Endodermal cell (in vitro differentiated cells): ENCODE measurements around the gene C1orf174. TPM values are rescaled to one million over a fixed set of nuclear protein-coding genes. Genes with fewer than 3 reads are reported as not detected.

ENCODE experiments used
- DNase-seq: peaks from one replicate; pipeline ENCODE4 v3.0.0-alpha.2; 2017
- H3K27ac ChIP-seq: 2 replicates; pipeline ENCODE4 v1.5.1; 2013; ENCODE audit warnings: mild to moderate bottlenecking, low read depth, low read length, moderate library complexity
- H3K27me3 ChIP-seq: 2 replicates; pipeline ENCODE4 v1.6.1; 2013; ENCODE audit warnings: mild to moderate bottlenecking, low read length, moderate library complexity; ENCODE audit not compliant: insufficient read depth, control insufficient read depth, poor library complexity, severe bottlenecking
- H3K36me3 ChIP-seq: 2 replicates; pipeline ENCODE4 v1.7.0; 2013; ENCODE audit warnings: mild to moderate bottlenecking, low read length, moderate library complexity; ENCODE audit not compliant: control insufficient read depth, insufficient read depth
- H3K4me1 ChIP-seq: one replicate; pipeline ENCODE4 v1.7.0; 2013; ENCODE audit warnings: low read length; ENCODE audit not compliant: control insufficient read depth, insufficient read depth
- H3K4me3 ChIP-seq: 2 replicates; pipeline ENCODE4 v1.5.1; 2013; ENCODE audit warnings: mild to moderate bottlenecking, low read length, moderate library complexity
- H3K9ac ChIP-seq: 2 replicates; pipeline ENCODE4 v1.6.1; 2013; ENCODE audit warnings: mild to moderate bottlenecking, low read length, moderate library complexity; ENCODE audit not compliant: poor library complexity, severe bottlenecking; ENCODE audit errors: extremely low read depth
- H3K9me3 ChIP-seq: 2 replicates; pipeline ENCODE4 v1.6.1; 2013; ENCODE audit warnings: mild to moderate bottlenecking, low read length, moderate library complexity; ENCODE audit not compliant: control insufficient read depth
- H3K27ac Mint-ChIP-seq: 2 replicates; pipeline ENCODE4 v1.8.0; 2020; ENCODE audit warnings: mixed read lengths
- H3K27me3 Mint-ChIP-seq: 2 replicates; pipeline ENCODE4 v1.8.0; 2021; ENCODE audit warnings: mild to moderate bottlenecking, mixed read lengths; ENCODE audit not compliant: insufficient read depth
- H3K36me3 Mint-ChIP-seq: 2 replicates; pipeline ENCODE4 v1.8.0; 2020; ENCODE audit warnings: low read depth, mixed read lengths
- H3K4me1 Mint-ChIP-seq: 2 replicates; pipeline ENCODE4 v1.8.0; 2020; ENCODE audit warnings: mixed read lengths
- H3K4me3 Mint-ChIP-seq: 2 replicates; pipeline ENCODE4 v1.8.0; 2020; ENCODE audit warnings: mild to moderate bottlenecking, moderate library complexity, mixed read lengths
- H3K9me3 Mint-ChIP-seq: 2 replicates; pipeline ENCODE4 v1.8.0; 2020; ENCODE audit warnings: mild to moderate bottlenecking, mixed read lengths
- WGBS, 2 experiments: methylation state at CpG; one replicate each; pipeline versions ENCODE4 v1.1.5 to v1.1.7; 2013; ENCODE audit warnings: missing lambda C conversion rate in 2 of 2, mixed read lengths in 1 of 2; ENCODE audit not compliant: insufficient coverage in 1 of 2, insufficient read length in 1 of 2; 5-methylcytosine and 5-hydroxymethylcytosine counted together
- total RNA-seq, 2 donors: library from RNA; stranded (reverse); fragmentation: NEBNext Ultra II Directional in 1 of 2; extraction: Animal tissue kit (Norgen Biotek cat#: 25700) in 1 of 2; gene quantifications; 2 replicates in 1 of 2; 3 replicates in 1 of 2; pipeline ENCODE4 v1.2.1, GENCODE V29; 2021
- TF ChIP-seq, protein P1 (sequence below): fragments of 200-600 bp; sonication (generic); conservative IDR thresholded peaks from 2 replicates; pipeline ENCODE4 v1.5.0; 2021; ENCODE audit warnings: antibody characterized with exemption, mild to moderate bottlenecking

C1orf174 gene
- total RNA-seq, 2 donors from 2014 or later: 28.4 to 38.4 TPM

DNA sequence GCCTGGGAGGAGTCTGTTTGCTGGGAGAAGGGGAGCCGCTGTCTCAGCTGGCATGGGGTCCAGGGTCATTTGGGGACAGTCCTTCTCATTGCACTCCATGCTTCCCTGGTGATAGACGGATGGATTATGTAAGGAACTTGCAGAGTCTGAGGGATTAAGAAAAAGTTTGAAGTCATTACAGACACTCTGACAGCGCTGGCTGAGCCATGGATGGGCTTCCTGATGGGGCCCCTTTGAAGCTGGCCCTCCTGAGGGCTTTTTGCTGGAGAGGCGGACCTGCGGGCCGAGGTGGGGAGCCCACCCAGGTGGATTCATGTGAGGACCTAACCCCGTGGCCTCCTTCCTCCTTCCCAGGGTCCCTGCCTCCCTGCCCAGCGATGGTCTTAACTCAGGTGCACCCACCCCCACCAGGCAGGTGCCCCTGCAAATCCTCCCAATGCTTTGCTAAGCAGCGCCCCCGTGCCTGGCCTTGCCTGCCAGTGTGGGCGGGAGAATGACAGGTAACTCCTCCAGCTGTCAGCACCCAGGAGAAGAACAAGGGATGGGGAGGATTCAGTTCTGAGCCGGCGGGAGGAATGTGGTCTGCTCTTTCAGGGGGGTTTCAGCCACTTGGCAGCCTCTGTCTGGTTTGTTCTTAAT, 24.2 kb upstream of the C1orf174 start:
- Mint-ChIP-seq H3K36me3 (no peaks in the 10 kb centered on the region), H3K27ac (no peak overlapping the region), H3K9me3 (no peaks in the 10 kb centered on the region), H3K4me1 (no peaks in the 10 kb centered on the region), H3K4me3 (no peak overlapping the region), H3K27me3 (no peaks in the 10 kb centered on the region)
- Histone ChIP-seq H3K9me3 (peaks cover 11% of the 10 kb centered on the region), H3K9ac (no peak overlapping the region), H3K27me3 (no peaks in the 10 kb centered on the region), H3K27ac (no peak overlapping the region), H3K36me3 (no peaks in the 10 kb centered on the region), H3K4me3 (no peak overlapping the region), H3K4me1 (no peaks in the 10 kb centered on the region)
- TF ChIP-seq, protein P1, sequence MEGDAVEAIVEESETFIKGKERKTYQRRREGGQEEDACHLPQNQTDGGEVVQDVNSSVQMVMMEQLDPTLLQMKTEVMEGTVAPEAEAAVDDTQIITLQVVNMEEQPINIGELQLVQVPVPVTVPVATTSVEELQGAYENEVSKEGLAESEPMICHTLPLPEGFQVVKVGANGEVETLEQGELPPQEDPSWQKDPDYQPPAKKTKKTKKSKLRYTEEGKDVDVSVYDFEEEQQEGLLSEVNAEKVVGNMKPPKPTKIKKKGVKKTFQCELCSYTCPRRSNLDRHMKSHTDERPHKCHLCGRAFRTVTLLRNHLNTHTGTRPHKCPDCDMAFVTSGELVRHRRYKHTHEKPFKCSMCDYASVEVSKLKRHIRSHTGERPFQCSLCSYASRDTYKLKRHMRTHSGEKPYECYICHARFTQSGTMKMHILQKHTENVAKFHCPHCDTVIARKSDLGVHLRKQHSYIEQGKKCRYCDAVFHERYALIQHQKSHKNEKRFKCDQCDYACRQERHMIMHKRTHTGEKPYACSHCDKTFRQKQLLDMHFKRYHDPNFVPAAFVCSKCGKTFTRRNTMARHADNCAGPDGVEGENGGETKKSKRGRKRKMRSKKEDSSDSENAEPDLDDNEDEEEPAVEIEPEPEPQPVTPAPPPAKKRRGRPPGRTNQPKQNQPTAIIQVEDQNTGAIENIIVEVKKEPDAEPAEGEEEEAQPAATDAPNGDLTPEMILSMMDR: no peak
- WGBS, 2 experiments: 61 to 74% methylated on average over 8 to 13 of the region's 13 CpGs
- DNase-seq: no peak

DNA sequence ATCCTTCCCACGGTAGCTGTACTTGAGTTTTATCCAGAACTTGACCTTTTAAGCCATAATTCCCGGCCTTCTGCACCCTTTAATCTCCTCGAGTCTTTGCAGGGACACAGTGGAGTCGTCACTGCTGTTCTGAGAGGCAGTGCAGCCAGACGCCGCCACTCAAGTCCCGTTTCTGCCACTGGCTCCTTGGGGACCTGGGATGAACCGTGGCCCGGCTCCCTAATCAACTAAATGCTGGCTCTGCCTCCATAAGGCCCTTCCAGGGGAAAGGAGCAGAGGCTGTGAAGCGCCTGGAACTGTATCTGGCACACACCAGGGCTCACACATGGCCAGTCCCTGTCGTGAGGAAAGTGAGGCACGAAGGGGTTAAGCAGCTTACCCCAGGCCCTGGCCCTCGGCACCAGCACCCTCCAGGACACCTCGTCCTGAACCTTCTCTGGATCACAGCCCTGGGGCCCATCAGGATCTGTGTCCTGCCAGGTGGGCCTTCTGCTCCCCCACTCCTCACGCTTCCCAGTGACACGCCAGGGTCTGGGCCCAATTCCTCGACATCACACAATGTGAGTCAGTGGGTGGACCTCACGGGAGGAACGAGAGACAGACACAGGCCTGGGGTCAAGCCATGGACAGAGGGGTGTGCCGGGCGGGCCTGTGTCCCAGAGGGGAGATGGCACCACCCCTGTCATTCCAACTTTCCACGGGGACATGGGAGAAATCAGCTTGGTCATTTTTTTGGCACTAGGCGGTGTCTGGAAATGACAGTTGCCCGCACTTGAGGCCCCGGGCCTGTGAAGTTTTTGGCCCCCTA, 23.5 kb upstream of the C1orf174 start:
- Histone ChIP-seq H3K4me3 (no peak overlapping the region), H3K4me1 (no peaks in the 10 kb centered on the region), H3K36me3 (no peaks in the 10 kb centered on the region), H3K9ac (no peak overlapping the region), H3K9me3 (peaks cover 11% of the 10 kb centered on the region), H3K27ac (no peak overlapping the region), H3K27me3 (no peaks in the 10 kb centered on the region)
- WGBS, 2 experiments: 91 to 93% methylated on average over 15 to 25 of the region's 25 CpGs
- Mint-ChIP-seq H3K4me1 (no peaks in the 10 kb centered on the region), H3K9me3 (peaks cover under 1% of the 10 kb centered on the region), H3K27me3 (no peaks in the 10 kb centered on the region), H3K27ac (no peak overlapping the region), H3K36me3 (no peaks in the 10 kb centered on the region), H3K4me3 (no peak overlapping the region)
- no peak for DNase-seq
- TF ChIP-seq, protein P1: no peak

DNA sequence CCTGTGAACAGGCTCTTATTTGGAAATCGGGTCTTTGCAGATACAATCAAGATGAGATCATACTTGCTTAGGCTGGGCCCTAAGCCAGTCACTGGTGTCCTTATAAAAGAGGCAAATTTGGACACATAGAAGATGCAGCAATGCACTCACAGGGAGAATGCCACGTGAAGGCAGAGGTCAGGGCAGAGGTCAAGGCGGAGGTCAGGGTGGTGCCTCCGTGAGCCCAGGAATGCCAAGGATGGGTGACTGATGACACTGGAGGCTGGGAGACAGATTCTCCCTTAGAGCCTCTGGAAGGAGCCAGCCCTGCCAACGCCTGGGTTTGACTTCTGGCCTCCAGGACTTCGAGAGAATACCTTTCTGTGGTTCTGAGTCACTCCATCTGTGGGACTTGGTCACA, 22.8 kb upstream of the C1orf174 start:
- no peaks in the 10 kb centered on the region for H3K4me1 ChIP-seq
- 80 to 88% methylated on average over 6 of the region's 6 CpGs for WGBS, 2 experiments
- no peak for DNase-seq
- no peak overlapping the region for H3K9ac ChIP-seq
- no peak overlapping the region for H3K4me3 ChIP-seq
- H3K36me3 ChIP-seq: no peaks in the 10 kb centered on the region
- no peaks in the 10 kb centered on the region for H3K27me3 Mint-ChIP-seq
- no peaks in the 10 kb centered on the region for H3K36me3 Mint-ChIP-seq
- no peak overlapping the region for H3K4me3 Mint-ChIP-seq
- H3K27ac Mint-ChIP-seq: no peak overlapping the region
- no peak overlapping the region for H3K27ac ChIP-seq
- H3K9me3 Mint-ChIP-seq: peaks cover 3% of the 10 kb centered on the region
- TF ChIP-seq, protein P1: no peak
- no peaks in the 10 kb centered on the region for H3K27me3 ChIP-seq
- H3K9me3 ChIP-seq: peaks cover 11% of the 10 kb centered on the region
- H3K4me1 Mint-ChIP-seq: no peaks in the 10 kb centered on the region
